Loucy (cell line): ENCODE results near the gene ZNF528.

ENCODE experiments used
- EZH2phosphoT487 ChIP-seq: fragments of 200-600 bp; IDR thresholded peaks from 2 replicates; pipeline ENCODE4 v1.6.1; 2018; ENCODE audit warnings: antibody characterized with exemption, mild to moderate bottlenecking, moderate library complexity, borderline replicate concordance
- TF ChIP-seq, protein P1 (sequence below): fragments of 200-600 bp; sonication (generic); conservative IDR thresholded peaks from 2 replicates; pipeline ENCODE4 v1.5.1; 2014; ENCODE audit warnings: mild to moderate bottlenecking, antibody characterized with exemption, low read length

GRCh38 chr19:52415711-52416110 is 18.1 kb downstream of the ZNF528 start:
- no peak for TF ChIP-seq EZH2phosphoT487
- TF ChIP-seq, protein P1, sequence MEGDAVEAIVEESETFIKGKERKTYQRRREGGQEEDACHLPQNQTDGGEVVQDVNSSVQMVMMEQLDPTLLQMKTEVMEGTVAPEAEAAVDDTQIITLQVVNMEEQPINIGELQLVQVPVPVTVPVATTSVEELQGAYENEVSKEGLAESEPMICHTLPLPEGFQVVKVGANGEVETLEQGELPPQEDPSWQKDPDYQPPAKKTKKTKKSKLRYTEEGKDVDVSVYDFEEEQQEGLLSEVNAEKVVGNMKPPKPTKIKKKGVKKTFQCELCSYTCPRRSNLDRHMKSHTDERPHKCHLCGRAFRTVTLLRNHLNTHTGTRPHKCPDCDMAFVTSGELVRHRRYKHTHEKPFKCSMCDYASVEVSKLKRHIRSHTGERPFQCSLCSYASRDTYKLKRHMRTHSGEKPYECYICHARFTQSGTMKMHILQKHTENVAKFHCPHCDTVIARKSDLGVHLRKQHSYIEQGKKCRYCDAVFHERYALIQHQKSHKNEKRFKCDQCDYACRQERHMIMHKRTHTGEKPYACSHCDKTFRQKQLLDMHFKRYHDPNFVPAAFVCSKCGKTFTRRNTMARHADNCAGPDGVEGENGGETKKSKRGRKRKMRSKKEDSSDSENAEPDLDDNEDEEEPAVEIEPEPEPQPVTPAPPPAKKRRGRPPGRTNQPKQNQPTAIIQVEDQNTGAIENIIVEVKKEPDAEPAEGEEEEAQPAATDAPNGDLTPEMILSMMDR: no peak
